Hepatocyte (in vitro differentiated cells): Measurements from ENCODE around the gene TANGO6. TPM values are rescaled to one million over a fixed set of nuclear protein-coding genes. Genes with fewer than 3 reads are reported as not detected.

Experiments
- DNase-seq: peaks from one replicate; pipeline ENCODE4 v3.0.0-alpha.2; 2016; ENCODE audit warnings: low spot score
- H2AFZ ChIP-seq: fragments of 200-600 bp; sonication (generic); 2 replicates; pipeline ENCODE4 v1.6.0; 2016; ENCODE audit warnings: antibody characterized with exemption, mild to moderate bottlenecking
- H3K27ac ChIP-seq: fragments of 200-600 bp; sonication (generic); 2 replicates; pipeline ENCODE4 v1.5.1; 2016; ENCODE audit warnings: mild to moderate bottlenecking
- H3K27me3 ChIP-seq: fragments of 200-600 bp; sonication (generic); 2 replicates; pipeline ENCODE4 v1.6.1; 2016
- H3K36me3 ChIP-seq: fragments of 200-600 bp; sonication (generic); replicated peaks from 2 replicates; pipeline ENCODE4 v1.5.1; 2016; ENCODE audit warnings: low read depth; ENCODE audit not compliant: insufficient read depth
- H3K4me1 ChIP-seq: fragments of 200-600 bp; sonication (generic); 2 replicates; pipeline ENCODE4 v1.5.1; 2016; ENCODE audit warnings: mild to moderate bottlenecking, moderate library complexity; ENCODE audit not compliant: insufficient read depth
- H3K4me2 ChIP-seq: fragments of 200-600 bp; sonication (generic); 2 replicates; pipeline ENCODE4 v1.6.0; 2016
- H3K4me3 ChIP-seq: fragments of 200-600 bp; sonication (generic); 2 replicates; pipeline ENCODE4 v1.5.1; 2016; ENCODE audit warnings: mild to moderate bottlenecking
- H3K79me2 ChIP-seq: fragments of 200-600 bp; sonication (generic); 2 replicates; pipeline ENCODE4 v1.6.0; 2017; ENCODE audit warnings: mild to moderate bottlenecking
- H3K9me2 ChIP-seq: fragments of 200-600 bp; sonication (generic); replicated peaks from 2 replicates; pipeline ENCODE4 v1.6.0; 2017; ENCODE audit warnings: mild to moderate bottlenecking; ENCODE audit not compliant: insufficient read depth
- H3K9me3 ChIP-seq: fragments of 200-600 bp; sonication (generic); 2 replicates; pipeline ENCODE4 v1.5.1; 2016; ENCODE audit warnings: low read depth, mild to moderate bottlenecking
- H4K20me1 ChIP-seq: fragments of 200-600 bp; sonication (generic); 2 replicates; pipeline ENCODE4 v1.6.0; 2016; ENCODE audit warnings: mild to moderate bottlenecking; ENCODE audit not compliant: insufficient read depth, poor library complexity, severe bottlenecking
- EZH2 ChIP-seq: fragments of 200-600 bp; sonication (generic); IDR thresholded peaks from 2 replicates; pipeline ENCODE4 v1.6.1; 2016; ENCODE audit warnings: antibody characterized with exemption, mild to moderate bottlenecking, borderline replicate concordance
- EZH2phosphoT487 ChIP-seq: fragments of 200-600 bp; sonication (generic); IDR thresholded peaks from one replicate; pipeline ENCODE4 v1.6.1; 2018; ENCODE audit warnings: antibody characterized with exemption, mild to moderate bottlenecking, low read depth, moderate library complexity; ENCODE audit not compliant: unreplicated experiment, severe bottlenecking
- WGBS: methylation state at CpG from one replicate; pipeline ENCODE4 v1.1.6; 2016; ENCODE audit warnings: low lambda C conversion rate; ENCODE audit errors: missing lambda C conversion rate; 5-methylcytosine and 5-hydroxymethylcytosine counted together
- polyA plus RNA-seq: library from polyadenylated mRNA; unstranded; fragments of >200 nt; fragmentation: Nextera tagmentation; extraction: Ambion mirVana; gene quantifications from 2 replicates; pipeline ENCODE4 v1.2.1, GENCODE V29; 2016
- total RNA-seq: library from RNA; depleted of rRNA; stranded (reverse); fragments of >200 nt; gene quantifications from 2 replicates; pipeline ENCODE4 v1.2.3, GENCODE V29; 2014
- TF ChIP-seq, protein P1 (sequence below): fragments of 200-600 bp; sonication (generic); IDR thresholded peaks from 2 replicates; pipeline ENCODE4 v1.5.1; 2016; ENCODE audit warnings: antibody characterized with exemption, mild to moderate bottlenecking; ENCODE audit not compliant: poor library complexity

Gene TANGO6
- total and polyA plus RNA-seq, 2 experiments from 2014 or later: 4.8 to 6.5 TPM

DNA sequence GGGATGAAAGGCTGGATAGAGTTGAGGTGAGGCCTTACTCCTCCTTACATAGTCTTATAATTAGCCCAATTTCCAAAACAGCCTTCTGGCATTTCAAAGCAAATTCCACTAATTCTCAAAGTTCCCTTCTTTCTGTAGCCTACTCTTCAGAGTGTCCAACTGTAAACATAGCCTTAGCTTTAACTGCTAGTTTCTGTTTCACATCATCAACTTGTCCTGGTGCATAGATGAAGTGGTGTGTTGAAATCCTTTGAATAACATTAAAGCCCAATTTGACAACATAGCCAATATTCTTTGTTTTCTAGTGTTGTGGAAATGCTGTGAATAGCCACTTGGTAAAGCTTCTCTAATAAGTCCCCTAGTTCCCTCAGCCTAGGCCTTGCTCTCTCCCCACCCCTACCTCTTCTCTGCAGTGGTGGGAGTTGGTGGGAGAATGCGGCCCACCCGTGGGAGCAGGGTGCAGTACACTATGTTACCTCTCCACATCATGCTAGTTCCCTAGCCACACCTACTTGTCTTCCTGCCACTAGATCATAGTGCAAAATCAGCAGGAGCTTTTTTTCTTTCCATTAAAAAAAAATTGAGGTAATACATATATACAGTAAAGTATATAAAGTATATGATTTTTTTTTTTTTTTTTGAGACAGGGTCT, 135.1 kb downstream of the TANGO6 start:
- no peak overlapping the region for H2AFZ ChIP-seq
- 92% methylated on average over 2 of the region's 2 CpGs for WGBS

DNA sequence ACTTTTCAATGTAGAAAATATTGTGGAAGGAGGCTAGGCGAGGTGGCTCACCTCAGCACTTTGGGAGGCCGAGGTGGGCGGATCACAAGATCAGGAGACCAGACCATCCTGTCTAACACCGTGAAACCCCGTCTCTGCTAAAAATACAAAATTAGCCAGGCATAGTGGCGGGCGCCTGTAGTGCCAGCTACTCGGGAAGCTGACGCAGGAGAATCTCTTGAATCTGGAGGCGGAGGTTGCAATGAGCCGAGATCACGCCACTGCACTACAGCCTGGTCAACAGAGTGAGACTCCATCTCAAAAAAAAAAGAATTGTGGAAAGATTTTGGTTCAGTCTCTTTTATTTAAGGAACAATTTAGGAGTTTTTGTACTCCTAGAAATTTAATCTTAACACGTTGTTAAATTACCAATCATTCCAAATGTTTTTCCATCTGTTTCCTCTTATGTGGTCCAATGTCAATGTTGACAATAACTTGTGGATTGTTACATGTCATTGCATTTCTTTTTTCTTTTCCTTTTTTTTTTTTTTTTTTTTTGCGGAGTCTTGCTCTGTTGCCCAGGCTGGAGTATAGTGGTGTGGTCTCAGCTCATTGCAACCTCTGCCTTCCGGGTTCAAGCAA, 137.5 kb downstream of the TANGO6 start:
- Histone ChIP-seq H4K20me1 (no peaks in the 10 kb centered on the region), H2AFZ (no peak overlapping the region), H3K27ac (no peak overlapping the region), H3K79me2 (no peaks in the 10 kb centered on the region), H3K4me3 (no peak overlapping the region), H3K27me3 (no peaks in the 10 kb centered on the region), H3K4me2 (no peak overlapping the region), H3K9me2 (no peaks in the 10 kb centered on the region), H3K36me3 (no peaks in the 10 kb centered on the region), H3K9me3 (no peaks in the 10 kb centered on the region), H3K4me1 (no peaks in the 10 kb centered on the region)
- TF ChIP-seq, protein P1, sequence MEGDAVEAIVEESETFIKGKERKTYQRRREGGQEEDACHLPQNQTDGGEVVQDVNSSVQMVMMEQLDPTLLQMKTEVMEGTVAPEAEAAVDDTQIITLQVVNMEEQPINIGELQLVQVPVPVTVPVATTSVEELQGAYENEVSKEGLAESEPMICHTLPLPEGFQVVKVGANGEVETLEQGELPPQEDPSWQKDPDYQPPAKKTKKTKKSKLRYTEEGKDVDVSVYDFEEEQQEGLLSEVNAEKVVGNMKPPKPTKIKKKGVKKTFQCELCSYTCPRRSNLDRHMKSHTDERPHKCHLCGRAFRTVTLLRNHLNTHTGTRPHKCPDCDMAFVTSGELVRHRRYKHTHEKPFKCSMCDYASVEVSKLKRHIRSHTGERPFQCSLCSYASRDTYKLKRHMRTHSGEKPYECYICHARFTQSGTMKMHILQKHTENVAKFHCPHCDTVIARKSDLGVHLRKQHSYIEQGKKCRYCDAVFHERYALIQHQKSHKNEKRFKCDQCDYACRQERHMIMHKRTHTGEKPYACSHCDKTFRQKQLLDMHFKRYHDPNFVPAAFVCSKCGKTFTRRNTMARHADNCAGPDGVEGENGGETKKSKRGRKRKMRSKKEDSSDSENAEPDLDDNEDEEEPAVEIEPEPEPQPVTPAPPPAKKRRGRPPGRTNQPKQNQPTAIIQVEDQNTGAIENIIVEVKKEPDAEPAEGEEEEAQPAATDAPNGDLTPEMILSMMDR: no peak
- TF ChIP-seq EZH2phosphoT487 (no peak), EZH2 (no peak)
- DNase-seq: no peak
- WGBS: 95% methylated on average over 15 of the region's 15 CpGs

More for the DNA sequence above, 135.1 kb downstream of the TANGO6 start:
- H3K9me2 ChIP-seq: no peaks in the 10 kb centered on the region
- no peak overlapping the region for H3K4me2 ChIP-seq
- no peak overlapping the region for H3K27ac ChIP-seq
- no peaks in the 10 kb centered on the region for H3K27me3 ChIP-seq
- no peaks in the 10 kb centered on the region for H4K20me1 ChIP-seq
- DNase-seq: no peak
- TF ChIP-seq, protein P1: no peak
- TF ChIP-seq EZH2 (no peak), EZH2phosphoT487 (no peak)
- H3K36me3 ChIP-seq: no peaks in the 10 kb centered on the region
- H3K4me3 ChIP-seq: no peak overlapping the region
- H3K9me3 ChIP-seq: no peaks in the 10 kb centered on the region
- no peaks in the 10 kb centered on the region for H3K79me2 ChIP-seq
- H3K4me1 ChIP-seq: no peaks in the 10 kb centered on the region

DNA sequence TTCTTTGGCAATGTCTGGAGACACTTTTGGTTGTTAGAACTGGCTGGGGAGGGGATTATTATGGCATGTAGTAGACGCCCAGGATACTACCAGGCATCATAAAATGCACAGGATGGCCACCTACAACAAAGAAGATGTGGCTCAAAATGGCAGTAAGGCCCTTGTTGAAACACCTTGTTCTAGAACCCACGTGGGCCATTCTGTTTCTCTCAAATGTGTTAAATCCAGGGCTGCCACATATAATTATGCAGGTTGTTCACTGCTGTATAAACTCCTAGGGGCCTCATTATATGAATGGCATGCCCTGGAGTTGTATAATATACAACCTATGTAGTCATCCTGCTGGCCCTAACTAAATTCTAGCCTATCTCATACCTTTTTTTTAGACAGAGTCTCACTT, 138.6 kb downstream of the TANGO6 start:
- 89% methylated on average over 2 of the region's 2 CpGs for WGBS
- no peaks in the 10 kb centered on the region for H3K4me1 ChIP-seq
- TF ChIP-seq EZH2 (no peak), EZH2phosphoT487 (no peak)
- TF ChIP-seq, protein P1: no peak
- DNase-seq: no peak
- H3K4me2 ChIP-seq: no peak overlapping the region
- no peaks in the 10 kb centered on the region for H3K27me3 ChIP-seq
- no peaks in the 10 kb centered on the region for H4K20me1 ChIP-seq
- H3K9me3 ChIP-seq: no peaks in the 10 kb centered on the region
- H3K4me3 ChIP-seq: no peak overlapping the region
- no peaks in the 10 kb centered on the region for H3K36me3 ChIP-seq
- H3K27ac ChIP-seq: no peak overlapping the region
- no peaks in the 10 kb centered on the region for H3K79me2 ChIP-seq
- H3K9me2 ChIP-seq: no peaks in the 10 kb centered on the region
- no peak overlapping the region for H2AFZ ChIP-seq
